ENCODE data around the gene ARPP21. TPM values are rescaled to one million over a fixed set of nuclear protein-coding genes. Genes with fewer than 3 reads are reported as not detected.

The ARPP21 gene
- total and polyA plus RNA-seq, 2 donors (not counting 3 experiments of a cell fraction or from before 2014, with no cell fraction given), result not detected

- intact Hi-C loops (cut with micrococcal nuclease), result no loop called here
- POLR2A ChIA-PET, result no interaction called here
- H3K9me1 ChIP-seq (replicated peaks; ENCODE audit: control insufficient read depth, extremely low read depth, insufficient read depth, low read length), result no peaks in the 10 kb centered on the region
- DNase-seq (ENCODE audit: low read depth, low spot score) (no peak), FAIRE-seq (no peak)
- BruUV-seq (replicated peaks), result no TSS peak
- no peak overlapping the region for H2AFZ ChIP-seq (ENCODE audit: low read depth, low read length)
- no peaks in the 10 kb centered on the region for H3K4me1 ChIP-seq (ENCODE audit: control insufficient read depth, extremely low read depth, insufficient read depth, low read length)
- H3K9me3 ChIP-seq (replicated peaks; ENCODE audit: control insufficient read depth, insufficient read depth, low read length), result no peaks in the 10 kb centered on the region
- H3K9ac ChIP-seq (replicated peaks; ENCODE audit: extremely low read depth, insufficient read depth, low read length), result no peak overlapping the region
- H3K4me3 ChIP-seq (replicated peaks in 1 of 3; ENCODE audit: insufficient read depth in 1 of 3, low read depth in 1 of 3, low read length in 3 of 3), result no peak overlapping the region
- H3K27me3 ChIP-seq (ENCODE audit: control insufficient read depth in 2 of 2, insufficient read depth in 2 of 2, low read length in 2 of 2), result no peaks in the 10 kb centered on the region
- H3K27ac ChIP-seq (ENCODE audit: insufficient read depth, low read depth, low read length), result no peak overlapping the region
- H4K20me1 ChIP-seq (replicated peaks; ENCODE audit: control insufficient read depth, extremely low read depth, insufficient read depth, low read length), result no peaks in the 10 kb centered on the region
- H3K79me2 ChIP-seq (ENCODE audit: control insufficient read depth, insufficient read depth, low read length), result no peaks in the 10 kb centered on the region
- dilution Hi-C loops (cut with MboI; ENCODE audit: extremely low pct_ligation_motif_present, low sequenced_read_pairs), result no loop called here
- H3K36me3 ChIP-seq (ENCODE audit: control insufficient read depth in 2 of 2, extremely low read depth in 1 of 2, insufficient read depth in 2 of 2, low read length in 2 of 2), result no peaks in the 10 kb centered on the region
- no peak for TF ChIP-seq GATA2 (IDR thresholded peaks at IDR 0.05; ENCODE audit: insufficient read depth, insufficient read length, low read depth, low read length)
- no peak for TF ChIP-seq EZH2 (IDR thresholded peaks at IDR 0.05; ENCODE audit: borderline replicate concordance, low read depth, low read length, severe bottlenecking)
- TF ChIP-seq MAX (IDR thresholded peaks at IDR 0.05; ENCODE audit: insufficient read depth, insufficient read length), result no peak
- TF ChIP-seq FOS (IDR thresholded peaks at IDR 0.05; ENCODE audit: borderline replicate concordance, insufficient read depth, low read length), result no peak
- no peak for TF ChIP-seq JUN (IDR thresholded peaks at IDR 0.05; ENCODE audit: borderline replicate concordance, insufficient read depth, insufficient read length, low read depth)
- TF ChIP-seq MYC (IDR thresholded peaks at IDR 0.05; ENCODE audit: low read depth, low read length), result no peak
- TF ChIP-seq CTCF (IDR thresholded peaks at IDR 0.05; ENCODE audit: extremely low read depth in 1 of 2, insufficient read depth in 1 of 2, low read depth in 1 of 2, low read length in 2 of 2), result no peak
- no peak for TF ChIP-seq POLR2AphosphoS5 (IDR thresholded peaks at IDR 0.05; ENCODE audit: insufficient read depth, low read depth, low read length)
- TF ChIP-seq POLR2A (IDR thresholded peaks at IDR 0.05; ENCODE audit: low read depth, low read length), result no peak
- CTCF ChIA-PET, result interaction anchor here (0.9 to 1.1 kb wide), 2 partner anchors 43 to 214 kb away, joined by 3 read pairs; no protein-coding TSS in a partner anchor
- no peak overlapping the region for H3K4me2 ChIP-seq (ENCODE audit: insufficient read depth, low read length)
Measured at GRCh38 chr3:35709691-35710090, 70.4 kb downstream of the ARPP21 start.

Measured in endothelial cell of umbilical vein (primary cell).